Measurements from ENCODE around the gene MGAT4D.
"Not testable (repeated sequence)": the region's sequence is repeated elsewhere in the genome, so short reads cannot be mapped to it uniquely, and the experiment has no call there.

MGAT4D gene

GRCh38 chr4:140448162-140448561 is 49.9 kb downstream of the MGAT4D start:
- TF ChIP-seq TCF4 (CRISPR knock-in tag; IDR thresholded peaks at IDR 0.05; ENCODE audit: borderline replicate concordance), result no peak
- TF ChIP-seq PPARA (CRISPR knock-in tag; IDR thresholded peaks at IDR 0.05; ENCODE audit: borderline replicate concordance), result no peak
- TF ChIP-seq TSHZ2 (CRISPR knock-in tag; IDR thresholded peaks at IDR 0.05), result no peak
- no peak for TF ChIP-seq RARB (CRISPR knock-in tag; IDR thresholded peaks at IDR 0.05)
- TF ChIP-seq CSDC2 (CRISPR knock-in tag; IDR thresholded peaks at IDR 0.05), result no peak
- ATAC-seq, result no peak

- ATAC-seq, result not testable (repeated sequence)
These were observed 53.7 kb downstream of the MGAT4D start for GRCh38 chr4:140444347-140444746.

- TF ChIP-seq ZNF70 (CRISPR knock-in tag; IDR thresholded peaks at IDR 0.05) (no peak), GLIS3 (CRISPR knock-in tag; IDR thresholded peaks at IDR 0.05) (no peak), ZC3H10 (CRISPR knock-in tag; IDR thresholded peaks at IDR 0.05) (no peak), ZNF8 (CRISPR knock-in tag; IDR thresholded peaks at IDR 0.05) (no peak), CSRNP3 (CRISPR knock-in tag; IDR thresholded peaks at IDR 0.05) (no peak), ZNF565 (CRISPR knock-in tag; conservative IDR thresholded peaks at IDR 0.05; ENCODE audit: low read depth) (no peak), TSHZ2 (CRISPR knock-in tag; IDR thresholded peaks at IDR 0.05) (no peak), TOX (CRISPR knock-in tag; IDR thresholded peaks at IDR 0.05; ENCODE audit: borderline replicate concordance) (no peak), BACH2 (CRISPR knock-in tag; IDR thresholded peaks at IDR 0.05; ENCODE audit: borderline replicate concordance) (no peak), ARNTL (CRISPR knock-in tag; IDR thresholded peaks at IDR 0.05; ENCODE audit: borderline replicate concordance, low read depth) (no peak), SNAI2 (CRISPR knock-in tag; IDR thresholded peaks at IDR 0.05) (no peak), ISL1 (CRISPR knock-in tag; IDR thresholded peaks at IDR 0.05) (no peak), TCF4 (CRISPR knock-in tag; IDR thresholded peaks at IDR 0.05; ENCODE audit: borderline replicate concordance) (no peak), OSR1 (CRISPR knock-in tag; IDR thresholded peaks at IDR 0.05) (no peak)
- ATAC-seq, result no peak
These were observed 58.4 kb downstream of the MGAT4D start for GRCh38 chr4:140439644-140440142.

GRCh38 chr4:140427919-140428471 is 70.1 kb downstream of the MGAT4D start:
- ATAC-seq, result no peak
- no peak for TF ChIP-seq PATZ1 (CRISPR knock-in tag; IDR thresholded peaks at IDR 0.05; ENCODE audit: borderline replicate concordance)
- no peak for TF ChIP-seq GLIS3 (CRISPR knock-in tag; IDR thresholded peaks at IDR 0.05)
- TF ChIP-seq ZFP3 (CRISPR knock-in tag; IDR thresholded peaks at IDR 0.05), result no peak
- no peak for TF ChIP-seq ZNF70 (CRISPR knock-in tag; IDR thresholded peaks at IDR 0.05)
- no peak for TF ChIP-seq TSHZ2 (CRISPR knock-in tag; IDR thresholded peaks at IDR 0.05)
- no peak for TF ChIP-seq TOX (CRISPR knock-in tag; IDR thresholded peaks at IDR 0.05; ENCODE audit: borderline replicate concordance)
- no peak for TF ChIP-seq ISL1 (CRISPR knock-in tag; IDR thresholded peaks at IDR 0.05)
